Fibroblast of lung (primary cell): ENCODE results near the gene H6PD. TPM values are rescaled to one million over a fixed set of nuclear protein-coding genes. Genes with fewer than 3 reads are reported as not detected.

ENCODE experiments used
- DNase-seq, 2 donors: peaks; one replicate each; pipeline versions ENCODE4 v3.0.0 to v3.0.0-alpha.2; 2010; ENCODE audit warnings: low read depth in 2 of 2
- H2AFZ ChIP-seq: 2 replicates; pipeline ENCODE4 v1.5.1; 2012; ENCODE audit warnings: low read length, control low read depth, inconsistent platforms
- H3K27ac ChIP-seq: 2 replicates; pipeline ENCODE4 v1.5.1; 2011; ENCODE audit warnings: low read length, control low read depth; ENCODE audit not compliant: insufficient read depth
- H3K27me3 ChIP-seq: 2 replicates; pipeline ENCODE4 v1.5.1; 2011; ENCODE audit warnings: mild to moderate bottlenecking, low read length; ENCODE audit not compliant: control insufficient read depth, insufficient read depth
- H3K36me3 ChIP-seq: 2 replicates; pipeline ENCODE4 v1.5.1; 2011; ENCODE audit warnings: low read length; ENCODE audit not compliant: control insufficient read depth, insufficient read depth
- H3K4me1 ChIP-seq: 2 replicates; pipeline ENCODE4 v1.5.1; 2011; ENCODE audit warnings: low read length; ENCODE audit not compliant: control insufficient read depth, insufficient read depth; ENCODE audit errors: extremely low read depth
- H3K4me2 ChIP-seq: 2 replicates; pipeline ENCODE4 v1.5.1; 2011; ENCODE audit warnings: low read length, control low read depth; ENCODE audit not compliant: insufficient read depth; ENCODE audit errors: extremely low read depth
- H3K4me3 ChIP-seq, 4 experiments: fragments of 200-600 bp in 1 of 4; sonication (generic) in 1 of 4; replicated peaks in 1 of 4; 2 replicates each; pipeline ENCODE4 v1.5.1; 2011 to 2016; ENCODE audit warnings: low read length in 4 of 4, low read depth in 3 of 4, mild to moderate bottlenecking in 3 of 4, control low read depth in 2 of 4, inconsistent platforms in 1 of 4, mixed read lengths in 1 of 4; ENCODE audit not compliant: insufficient read depth in 1 of 4; ENCODE audit errors: control extremely low read depth in 1 of 4
- H3K79me2 ChIP-seq: 2 replicates; pipeline ENCODE4 v1.5.1; 2012; ENCODE audit warnings: mild to moderate bottlenecking, low read length, inconsistent platforms; ENCODE audit not compliant: control insufficient read depth, insufficient read depth
- H3K9ac ChIP-seq: 2 replicates; pipeline ENCODE4 v1.5.1; 2011; ENCODE audit warnings: mild to moderate bottlenecking, low read length, control low read depth; ENCODE audit not compliant: insufficient read depth
- H3K9me3 ChIP-seq: 2 replicates; pipeline ENCODE4 v1.5.1; 2012; ENCODE audit warnings: low read depth, low read length; ENCODE audit not compliant: control insufficient read depth, insufficient read depth
- H4K20me1 ChIP-seq: 2 replicates; pipeline ENCODE4 v1.5.1; 2011; ENCODE audit warnings: low read length; ENCODE audit not compliant: control insufficient read depth, insufficient read depth; ENCODE audit errors: extremely low read depth
- EZH2 ChIP-seq: IDR thresholded peaks from 2 replicates; pipeline ENCODE4 v1.5.1; 2012; ENCODE audit warnings: low read length, control low read depth, mild to moderate bottlenecking; ENCODE audit errors: missing control alignments
- polyA plus RNA-seq, 2 donors: library from polyadenylated mRNA; depleted of rRNA in 1 of 2; stranded (reverse) in 1 of 2; unstranded in 1 of 2; fragments of >200 nt; gene quantifications; 2 replicates each; pipeline ENCODE4 v1.2.1, GENCODE V29; 2011 to 2012; ENCODE audit warnings: missing spikeins in 1 of 2
- total RNA-seq: library from RNA; depleted of rRNA; stranded (reverse); fragments of >200 nt; gene quantifications from 2 replicates; pipeline ENCODE4 v1.2.1, GENCODE V29; 2014
- TF ChIP-seq, protein P1 (sequence below), 2 donors: IDR thresholded peaks in 1 of 2; conservative IDR thresholded peaks in 1 of 2; 1 replicate in 1 of 2; 2 replicates in 1 of 2; pipeline ENCODE4 v1.5.1; 2011 to 2012; ENCODE audit warnings: low read length in 2 of 2, control low read depth in 1 of 2, inconsistent platforms in 1 of 2, low read depth in 1 of 2, mild to moderate bottlenecking in 1 of 2

The H6PD gene
- total and polyA plus RNA-seq, 2 donors (not counting 1 experiment from before 2014, with no cell fraction given): 15.2 to 23.5 TPM

DNA sequence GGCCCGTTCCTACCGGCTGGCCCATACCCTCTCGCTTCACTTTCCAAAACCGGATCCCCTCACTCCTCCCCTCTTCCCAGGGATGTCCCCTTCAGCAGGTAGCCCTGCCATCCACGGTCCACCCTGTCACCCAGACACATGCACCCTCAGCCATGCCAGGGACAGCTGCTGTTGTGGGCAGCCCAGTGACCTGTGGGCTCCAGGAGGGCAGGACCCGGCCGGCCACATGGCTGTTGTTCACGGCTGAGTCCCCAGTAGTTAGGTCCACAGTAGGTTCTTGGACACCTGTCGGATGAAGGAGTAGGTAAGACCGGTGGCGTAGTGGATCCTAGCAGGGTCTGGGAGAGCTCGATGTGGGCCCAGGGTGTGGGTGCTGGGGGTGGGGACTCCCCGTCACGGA lies 70.6 kb downstream of the H6PD start:
- no peaks in the 10 kb centered on the region for H3K27me3 ChIP-seq
- no peak for DNase-seq
- no peak overlapping the region for H3K9ac ChIP-seq
- peaks cover 92% of the 10 kb centered on the region for H3K79me2 ChIP-seq
- no peaks in the 10 kb centered on the region for H3K9me3 ChIP-seq
- TF ChIP-seq, protein P1, sequence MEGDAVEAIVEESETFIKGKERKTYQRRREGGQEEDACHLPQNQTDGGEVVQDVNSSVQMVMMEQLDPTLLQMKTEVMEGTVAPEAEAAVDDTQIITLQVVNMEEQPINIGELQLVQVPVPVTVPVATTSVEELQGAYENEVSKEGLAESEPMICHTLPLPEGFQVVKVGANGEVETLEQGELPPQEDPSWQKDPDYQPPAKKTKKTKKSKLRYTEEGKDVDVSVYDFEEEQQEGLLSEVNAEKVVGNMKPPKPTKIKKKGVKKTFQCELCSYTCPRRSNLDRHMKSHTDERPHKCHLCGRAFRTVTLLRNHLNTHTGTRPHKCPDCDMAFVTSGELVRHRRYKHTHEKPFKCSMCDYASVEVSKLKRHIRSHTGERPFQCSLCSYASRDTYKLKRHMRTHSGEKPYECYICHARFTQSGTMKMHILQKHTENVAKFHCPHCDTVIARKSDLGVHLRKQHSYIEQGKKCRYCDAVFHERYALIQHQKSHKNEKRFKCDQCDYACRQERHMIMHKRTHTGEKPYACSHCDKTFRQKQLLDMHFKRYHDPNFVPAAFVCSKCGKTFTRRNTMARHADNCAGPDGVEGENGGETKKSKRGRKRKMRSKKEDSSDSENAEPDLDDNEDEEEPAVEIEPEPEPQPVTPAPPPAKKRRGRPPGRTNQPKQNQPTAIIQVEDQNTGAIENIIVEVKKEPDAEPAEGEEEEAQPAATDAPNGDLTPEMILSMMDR (conservative IDR thresholded peaks at IDR 0.05 in 1 of 2, IDR thresholded peaks at IDR 0.05 in 1 of 2; ENCODE audit: low read depth in 1 of 2, low read length in 2 of 2): no peak
- TF ChIP-seq EZH2: no peak
- H4K20me1 ChIP-seq: peaks cover 9% of the 10 kb centered on the region
- H3K4me1 ChIP-seq: peaks cover 28% of the 10 kb centered on the region
- H3K4me2 ChIP-seq: no peak overlapping the region
- H3K27ac ChIP-seq: no peak overlapping the region
- H3K4me3 ChIP-seq: no peak overlapping the region
- no peak overlapping the region for H2AFZ ChIP-seq
- peaks cover 9% of the 10 kb centered on the region for H3K36me3 ChIP-seq

DNA sequence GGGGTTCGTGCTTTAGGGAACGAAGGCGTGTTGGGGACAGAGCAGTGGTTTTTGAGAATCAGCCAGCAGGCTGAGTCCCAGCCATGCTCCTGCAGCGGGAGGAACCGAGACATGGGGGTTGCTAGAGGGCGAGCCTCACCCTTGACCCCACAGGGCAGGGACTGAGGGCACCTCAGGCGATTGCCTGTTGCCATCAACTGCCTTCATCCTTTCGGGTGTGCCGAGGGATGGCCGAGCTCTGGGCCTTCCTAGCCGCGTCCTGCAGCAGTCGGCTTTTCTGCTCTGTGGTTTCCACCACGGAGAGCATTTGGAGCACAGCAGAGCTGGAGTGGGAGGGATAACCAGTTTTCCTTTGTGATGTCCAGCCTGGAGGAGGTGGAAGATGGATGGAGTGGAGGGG lies 71.4 kb downstream of the H6PD start:
- Histone ChIP-seq H3K27me3 (no peaks in the 10 kb centered on the region), H3K4me1 (peaks cover 21% of the 10 kb centered on the region), H2AFZ (no peak overlapping the region), H3K4me2 (no peak overlapping the region), H3K79me2 (peaks cover 90% of the 10 kb centered on the region), H3K9ac (no peak overlapping the region), H3K9me3 (no peaks in the 10 kb centered on the region), H3K27ac (no peak overlapping the region), H4K20me1 (peaks cover 9% of the 10 kb centered on the region), H3K4me3 (no peak overlapping the region), H3K36me3 (peaks cover 6% of the 10 kb centered on the region)
- TF ChIP-seq, protein P1 (conservative IDR thresholded peaks at IDR 0.05 in 1 of 2, IDR thresholded peaks at IDR 0.05 in 1 of 2; ENCODE audit: low read depth in 1 of 2, low read length in 2 of 2): no peak
- no peak for TF ChIP-seq EZH2
- no peak for DNase-seq

DNA sequence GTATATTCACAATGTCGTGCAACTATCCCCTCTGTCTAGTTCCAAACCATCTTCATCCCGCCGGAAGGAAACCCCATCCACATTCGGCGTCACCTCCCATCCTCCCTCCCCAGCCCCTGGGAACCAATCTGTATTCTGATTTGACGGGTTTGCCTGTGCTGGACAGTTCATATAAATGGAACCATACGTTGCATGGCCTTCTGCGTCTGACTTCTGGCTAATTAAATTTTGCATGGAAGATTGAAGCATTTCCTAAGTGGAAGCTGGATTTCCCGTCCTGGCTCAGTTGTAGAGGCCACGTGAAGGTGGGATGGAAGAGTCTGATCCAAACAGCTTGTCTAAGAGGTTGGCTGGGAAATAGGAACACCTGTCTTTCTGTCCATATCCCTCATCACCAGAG lies 72.7 kb downstream of the H6PD start:
- no peak overlapping the region for H3K4me2 ChIP-seq
- TF ChIP-seq, protein P1 (conservative IDR thresholded peaks at IDR 0.05 in 1 of 2, IDR thresholded peaks at IDR 0.05 in 1 of 2; ENCODE audit: low read depth in 1 of 2, low read length in 2 of 2): no peak
- no peak for TF ChIP-seq EZH2
- no peak for DNase-seq

More for the DNA sequence above, 72.7 kb downstream of the H6PD start:
- Histone ChIP-seq H3K4me1 (peaks cover 12% of the 10 kb centered on the region), H4K20me1 (peaks cover 9% of the 10 kb centered on the region), H2AFZ (no peak overlapping the region), H3K27ac (no peak overlapping the region), H3K9ac (no peak overlapping the region), H3K4me3 (no peak overlapping the region), H3K9me3 (no peaks in the 10 kb centered on the region), H3K27me3 (no peaks in the 10 kb centered on the region), H3K79me2 (peaks cover 89% of the 10 kb centered on the region), H3K36me3 (peaks cover 3% of the 10 kb centered on the region)
